ENCODE measurements around the gene TMEM203.

TMEM203 gene

DNA sequence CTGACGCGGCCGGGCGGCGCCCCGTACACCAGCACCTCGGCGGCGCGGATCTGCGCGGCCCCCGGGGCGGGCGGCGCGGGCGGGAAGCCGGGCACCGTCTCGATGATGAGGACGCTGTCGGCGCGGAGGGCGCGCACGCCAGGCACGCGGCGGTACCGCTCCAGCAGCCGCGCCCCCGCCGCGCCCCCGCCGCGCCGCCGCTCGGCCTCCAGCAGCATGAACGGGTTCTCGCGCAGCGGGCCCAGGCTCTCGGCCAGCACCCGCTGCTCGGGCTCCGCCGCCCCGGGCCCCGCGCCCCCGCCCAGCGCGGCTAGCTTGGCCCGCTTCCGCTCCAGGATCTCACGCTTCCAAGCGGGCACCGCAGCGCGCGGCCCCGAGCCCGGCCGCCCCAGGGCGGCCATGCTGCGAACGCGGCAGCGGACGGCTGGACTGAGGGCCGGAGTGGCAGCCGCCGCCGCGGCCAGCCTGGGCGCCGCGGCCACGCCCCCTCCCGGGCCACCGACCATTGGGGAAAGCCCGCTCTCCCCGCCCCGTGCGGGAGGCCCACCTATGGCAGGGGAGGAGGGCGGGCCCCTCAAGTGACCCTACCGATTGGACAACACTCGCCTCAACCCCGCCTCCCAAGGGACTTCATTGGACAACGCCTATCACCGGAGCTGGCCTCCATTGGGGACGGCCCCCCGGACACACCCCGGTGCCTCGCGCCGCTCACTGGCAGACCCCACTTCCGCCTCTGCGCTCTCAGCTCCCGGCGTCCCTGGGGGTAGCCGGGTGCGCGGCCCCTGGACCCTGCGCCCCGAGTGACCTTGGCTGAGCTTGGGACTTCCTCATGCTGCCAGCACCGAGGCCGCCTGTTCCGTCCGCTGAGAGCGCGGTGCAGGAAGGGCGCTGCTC, 4.9 kb downstream of the TMEM203 start, which contains the start of gene TPRN:
TSS of gene TPRN (minus strand) at position 431 of the 894 bp plus-strand sequence. CDS start at position 401, 30 bp downstream.
- peak; percentile 99 for DNase-seq (ENCODE audit: low read depth)
- peak within 1 kb of the TSS; percentile 73 for H3K4me3 ChIP-seq (ENCODE audit: low read depth, low read length)

DNA sequence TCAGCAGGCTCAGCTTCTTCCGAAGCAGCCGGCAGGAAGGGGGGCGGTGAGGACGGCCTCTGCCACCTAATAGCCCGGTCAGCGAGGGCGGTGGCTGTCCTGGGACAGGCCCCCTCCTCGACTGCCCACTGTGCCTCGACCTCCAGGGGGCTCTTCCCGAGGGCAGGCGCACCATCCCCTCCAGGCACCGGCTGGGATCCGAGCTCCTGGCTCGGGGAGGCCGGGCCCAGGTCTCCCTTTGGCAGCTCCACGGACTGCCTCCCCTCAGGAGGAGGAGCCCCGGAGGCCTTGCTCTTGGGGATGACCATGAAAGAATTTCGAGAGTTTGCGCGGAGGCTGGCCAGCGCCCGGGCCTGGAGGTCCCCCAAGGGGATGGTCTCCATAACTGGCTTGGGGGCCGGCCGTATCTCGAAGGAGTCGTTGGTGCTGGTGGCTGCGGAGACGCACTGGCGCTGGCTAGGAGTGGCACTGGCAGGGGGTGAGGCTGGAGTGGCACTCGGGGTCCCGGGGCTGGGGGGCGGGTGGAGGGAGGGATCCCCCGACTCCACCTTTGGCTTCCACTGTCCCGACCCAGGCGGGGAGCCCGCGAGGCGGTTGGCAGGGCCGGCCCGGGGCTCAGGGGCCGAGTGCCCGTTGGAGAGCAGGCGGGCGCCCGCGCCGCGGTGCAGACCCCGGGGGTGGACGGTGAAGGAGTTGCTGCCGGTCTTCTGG, 5.9 kb downstream of the TMEM203 start:
- no peak for DNase-seq (ENCODE audit: low read depth)
- peak overlapping the region; percentile 50 for H3K4me3 ChIP-seq (ENCODE audit: low read depth, low read length)

DNA sequence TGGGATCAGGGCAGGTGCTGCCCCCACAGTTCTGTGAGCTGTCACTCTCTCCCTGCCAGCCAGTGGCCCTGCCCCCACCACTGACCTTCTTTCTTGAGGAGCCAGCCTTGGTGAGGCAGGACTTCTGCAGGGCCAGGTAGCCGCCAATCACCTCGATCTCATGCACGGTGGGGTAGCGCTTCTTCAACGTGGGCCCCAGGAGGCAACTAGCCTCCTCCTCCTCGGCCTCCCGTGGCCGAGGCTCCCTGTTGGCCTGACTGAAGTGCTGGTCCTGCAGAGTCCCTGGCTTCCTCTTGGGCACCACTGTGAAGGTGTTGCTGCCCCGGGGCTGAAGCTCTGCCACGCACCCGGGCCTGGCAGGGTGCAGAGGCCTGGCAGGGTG, 6.6 kb downstream of the TMEM203 start:
- DNase-seq (ENCODE audit: low read depth): no peak
- H3K4me3 ChIP-seq (ENCODE audit: low read depth, low read length): peak overlapping the region; percentile 50

DNA sequence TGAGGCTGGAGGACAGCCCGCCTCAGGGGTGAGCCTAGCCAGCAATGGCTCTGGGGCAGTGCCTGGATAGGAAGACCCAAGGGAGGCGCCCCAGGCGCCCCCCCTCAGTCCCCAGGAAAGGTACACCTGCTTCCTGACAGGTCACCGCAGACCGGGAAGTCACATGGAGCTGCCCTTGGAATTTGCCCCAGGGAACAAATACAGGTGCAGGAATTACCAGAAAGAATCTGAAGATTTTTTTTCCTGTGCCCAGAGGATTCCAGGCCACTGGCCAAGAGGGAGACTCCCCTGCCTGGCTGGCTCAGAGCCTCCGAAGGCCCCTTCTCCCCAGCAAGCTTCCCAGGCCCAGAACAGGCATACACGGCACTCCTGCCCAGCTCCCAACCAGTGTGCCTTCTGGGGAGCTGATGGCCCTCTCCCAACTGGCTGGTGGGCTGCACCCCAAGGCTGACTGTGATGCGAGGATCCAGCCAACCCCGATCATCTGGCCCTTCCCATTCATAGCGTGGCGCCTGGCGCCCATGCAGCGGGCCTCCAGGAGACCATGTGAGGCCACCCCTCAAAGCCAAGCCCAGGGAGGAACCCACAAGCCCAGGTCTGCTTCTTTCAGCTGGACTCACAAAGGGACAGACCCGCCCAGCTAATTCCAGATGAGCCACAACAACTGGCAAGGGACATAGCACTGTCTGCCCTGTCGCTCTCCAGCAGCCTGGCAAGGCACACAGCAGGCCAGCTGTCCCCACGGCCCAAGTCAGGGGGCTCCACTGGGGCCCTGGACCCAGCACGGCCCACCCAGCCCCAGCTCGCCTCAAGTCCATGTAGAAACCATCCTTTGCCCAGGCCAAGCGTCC, 7.2 kb downstream of the TMEM203 start:
- peak overlapping the region; percentile 50 for H3K4me3 ChIP-seq (ENCODE audit: low read depth, low read length)
- DNase-seq (ENCODE audit: low read depth): no peak

DNA sequence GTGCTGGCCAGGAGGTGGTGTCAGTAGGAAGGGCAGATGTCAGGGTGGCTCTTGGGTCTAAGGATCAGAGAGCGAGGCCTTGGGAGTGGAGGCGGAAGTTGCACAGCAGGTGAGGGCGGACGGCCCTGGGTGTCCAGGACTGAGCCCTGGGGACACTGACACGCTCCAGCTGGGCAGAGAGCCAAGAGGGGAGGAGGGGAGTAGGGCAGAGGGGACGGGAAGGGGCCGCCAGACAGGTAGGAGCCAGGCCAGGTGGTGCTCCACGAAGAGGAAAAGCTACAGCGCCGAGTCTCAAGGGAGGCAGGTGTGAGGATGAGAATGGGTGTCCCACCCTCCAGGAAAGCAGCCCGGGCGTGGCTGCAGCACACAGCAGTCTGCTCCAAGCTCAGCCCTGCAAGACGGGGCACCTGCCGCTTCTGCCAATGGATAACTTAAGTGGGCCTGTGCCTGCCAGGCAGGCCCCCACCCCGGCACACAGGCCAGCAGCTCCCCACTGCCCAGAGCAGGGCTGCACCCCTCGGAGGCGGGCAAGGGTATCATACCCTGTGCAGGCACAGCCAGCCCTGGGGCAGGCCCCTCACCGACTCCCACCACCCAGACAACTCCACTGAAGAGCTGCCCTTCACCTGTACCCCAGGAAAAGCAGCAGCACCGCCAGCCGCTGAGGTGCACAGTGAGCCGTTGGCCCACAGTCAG, 9.8 kb downstream of the TMEM203 start:
- H3K4me3 ChIP-seq (ENCODE audit: low read depth, low read length): no peak overlapping the region

DNA sequence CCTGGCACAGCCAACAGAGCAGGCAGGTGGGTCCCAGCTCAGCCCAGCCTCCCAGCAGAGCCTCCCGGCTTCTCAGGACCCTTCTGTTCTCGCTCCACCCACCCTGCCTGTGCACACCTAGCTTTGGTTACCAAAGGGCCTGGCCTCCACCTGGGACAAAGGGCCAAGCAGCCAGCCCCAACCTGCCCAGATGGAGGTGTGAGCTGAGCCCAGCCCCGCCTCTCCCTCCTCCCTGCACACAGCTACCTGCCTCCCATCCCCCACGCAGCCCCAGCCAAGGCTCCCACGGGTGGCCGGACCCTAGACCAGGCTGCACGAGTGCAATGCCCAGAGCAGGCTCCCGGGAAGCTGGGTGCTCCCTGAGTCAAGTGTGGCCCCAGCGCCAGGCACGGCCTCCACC, 10.5 kb downstream of the TMEM203 start:
- H3K4me3 ChIP-seq (ENCODE audit: low read depth, low read length): no peak overlapping the region
- no peak for DNase-seq (ENCODE audit: low read depth)

More for the DNA sequence above, 9.8 kb downstream of the TMEM203 start:
- no peak for DNase-seq (ENCODE audit: low read depth)

DNA sequence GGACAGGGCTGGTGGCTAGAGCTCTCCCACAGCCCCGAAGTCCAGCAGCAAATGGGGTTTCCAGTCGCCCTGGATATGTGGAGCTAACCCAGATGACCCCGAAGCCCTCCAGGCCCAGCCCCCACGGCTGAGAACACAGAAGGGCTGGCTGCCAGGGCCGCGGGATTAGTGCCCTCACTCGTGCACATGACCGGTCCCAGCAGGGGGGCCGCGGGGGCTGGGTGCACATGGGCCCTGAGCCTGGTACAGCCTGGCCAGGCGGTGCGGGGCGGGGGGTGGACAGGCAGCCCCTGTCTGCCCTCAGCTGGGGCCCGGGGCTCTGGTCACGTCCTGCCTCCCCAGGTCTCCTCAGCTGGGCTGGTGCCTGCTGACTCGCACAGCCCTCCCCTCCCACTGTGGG, 11.1 kb downstream of the TMEM203 start:
- H3K4me3 ChIP-seq (ENCODE audit: low read depth, low read length): no peak overlapping the region
- no peak for DNase-seq (ENCODE audit: low read depth)

DNA sequence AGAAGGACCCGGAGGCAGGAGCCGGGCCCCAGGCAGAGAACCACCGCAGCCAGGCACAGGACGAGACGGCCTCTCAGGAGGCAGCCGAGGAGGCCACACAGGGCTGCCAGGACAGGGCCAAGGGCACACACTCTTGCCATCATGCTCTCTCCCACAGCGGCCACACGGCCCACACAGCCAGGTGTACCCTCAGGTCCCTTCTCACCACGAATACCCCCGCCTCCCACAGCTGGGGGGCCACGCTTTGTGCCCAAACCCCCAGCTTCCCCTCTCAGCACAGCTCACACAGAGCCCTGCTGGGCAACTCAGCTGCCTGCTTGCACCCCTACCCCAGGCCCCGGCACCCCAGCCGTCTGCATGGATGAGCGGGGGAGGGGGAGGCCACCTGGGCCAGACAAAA, 11.7 kb downstream of the TMEM203 start:
- DNase-seq (ENCODE audit: low read depth): no peak
- no peak overlapping the region for H3K4me3 ChIP-seq (ENCODE audit: low read depth, low read length)

DNA sequence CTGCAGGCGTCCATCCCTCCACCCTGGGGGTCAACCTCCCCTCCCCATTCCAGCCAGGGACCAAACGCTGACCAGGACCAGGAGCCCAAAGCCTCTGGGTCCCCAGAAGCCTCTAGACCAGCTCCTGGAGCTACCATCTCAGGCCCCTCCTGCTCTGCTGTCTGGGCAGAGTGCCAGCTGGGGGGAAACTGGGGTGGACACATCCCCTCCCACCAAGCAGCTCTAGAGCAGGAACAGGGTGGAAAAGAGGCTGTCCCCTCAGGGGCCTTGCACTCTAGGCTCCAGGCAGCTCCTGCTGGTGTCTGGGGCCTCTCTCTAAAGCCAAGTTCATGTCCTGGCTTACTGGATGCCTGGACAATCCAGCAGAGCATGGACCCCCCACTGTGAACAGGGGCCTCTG, 12.6 kb downstream of the TMEM203 start:
- DNase-seq (ENCODE audit: low read depth): no peak
- no peak overlapping the region for H3K4me3 ChIP-seq (ENCODE audit: low read depth, low read length)

DNA sequence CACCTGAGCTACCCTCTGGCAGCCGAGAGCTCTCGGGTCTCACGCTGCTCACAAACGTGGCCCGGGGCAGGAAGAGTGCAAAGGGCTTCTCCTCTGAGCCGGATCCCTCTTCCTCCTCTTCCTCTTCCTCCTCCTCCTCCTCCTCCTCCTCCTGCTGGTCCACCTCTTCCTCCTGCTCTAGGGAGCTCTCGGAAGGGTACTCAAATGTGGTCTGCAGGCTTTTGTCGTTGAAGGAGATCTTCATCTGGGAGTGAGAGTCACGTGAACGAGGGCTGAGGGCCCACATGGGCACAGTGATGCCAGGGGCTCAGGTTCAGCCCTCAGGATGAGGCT, 13.0 kb downstream of the TMEM203 start:
- H3K4me3 ChIP-seq (ENCODE audit: low read depth, low read length): no peak overlapping the region

DNA sequence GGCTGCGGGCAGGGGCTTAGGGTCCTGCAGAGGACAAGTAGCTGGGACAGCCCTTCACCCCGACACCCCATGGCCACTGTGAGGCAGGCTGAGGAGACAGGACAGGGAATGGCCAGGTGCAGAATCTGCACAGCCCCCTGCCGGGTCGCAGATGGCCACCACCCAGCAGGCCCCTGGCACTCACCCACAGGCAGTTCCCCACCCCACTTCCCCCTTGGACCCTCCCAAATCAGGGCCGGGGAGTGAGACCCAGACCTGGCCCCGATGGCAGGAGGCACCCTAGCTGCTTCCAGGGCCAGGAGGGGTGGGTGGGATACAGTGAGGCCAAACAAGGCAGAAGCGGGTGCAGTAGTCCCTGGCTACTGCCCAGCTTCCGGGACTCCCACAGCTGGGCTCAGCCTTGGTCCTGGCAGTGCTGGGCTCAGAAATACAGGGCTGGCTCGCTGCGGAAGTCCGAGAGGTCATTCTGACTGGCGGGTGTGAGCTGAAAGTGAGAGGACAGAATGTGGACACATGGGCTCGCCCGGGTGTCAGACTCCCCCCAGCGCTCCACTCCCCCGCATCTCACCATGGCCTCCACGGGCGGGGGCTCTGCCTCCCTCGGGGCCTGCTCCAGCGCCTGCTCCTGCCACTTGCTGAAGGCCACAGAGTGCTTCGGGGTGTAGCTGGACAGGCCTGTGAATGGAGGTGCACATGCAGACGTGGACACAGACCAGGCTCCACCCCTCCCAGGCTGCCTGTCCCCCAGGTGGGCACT, 13.6 kb downstream of the TMEM203 start:
- DNase-seq (ENCODE audit: low read depth): no peak
- H3K4me3 ChIP-seq (ENCODE audit: low read depth, low read length): no peak overlapping the region

More for the DNA sequence above, 13.0 kb downstream of the TMEM203 start:
- DNase-seq (ENCODE audit: low read depth): no peak

DNA sequence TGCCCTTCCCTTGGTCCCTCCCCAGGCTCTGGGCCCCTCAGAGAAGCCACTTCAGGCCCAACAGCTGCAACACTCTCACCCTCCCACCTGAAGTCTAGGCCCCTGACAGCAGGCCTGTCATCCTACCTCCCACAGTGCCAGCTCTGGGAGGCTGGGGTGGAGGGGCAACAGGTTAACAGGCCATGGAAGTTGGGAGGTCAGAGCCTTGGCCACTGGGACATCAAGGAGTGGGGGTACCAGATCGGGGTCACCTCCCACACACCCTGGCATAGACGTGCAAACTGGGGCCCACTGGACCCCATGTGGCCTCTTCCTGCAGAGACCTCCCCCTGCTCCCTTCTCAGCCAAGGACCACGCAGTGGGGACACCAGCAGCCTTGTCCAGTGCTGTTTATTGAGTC, 14.2 kb downstream of the TMEM203 start:
- no peak overlapping the region for H3K4me3 ChIP-seq (ENCODE audit: low read depth, low read length)

DNA sequence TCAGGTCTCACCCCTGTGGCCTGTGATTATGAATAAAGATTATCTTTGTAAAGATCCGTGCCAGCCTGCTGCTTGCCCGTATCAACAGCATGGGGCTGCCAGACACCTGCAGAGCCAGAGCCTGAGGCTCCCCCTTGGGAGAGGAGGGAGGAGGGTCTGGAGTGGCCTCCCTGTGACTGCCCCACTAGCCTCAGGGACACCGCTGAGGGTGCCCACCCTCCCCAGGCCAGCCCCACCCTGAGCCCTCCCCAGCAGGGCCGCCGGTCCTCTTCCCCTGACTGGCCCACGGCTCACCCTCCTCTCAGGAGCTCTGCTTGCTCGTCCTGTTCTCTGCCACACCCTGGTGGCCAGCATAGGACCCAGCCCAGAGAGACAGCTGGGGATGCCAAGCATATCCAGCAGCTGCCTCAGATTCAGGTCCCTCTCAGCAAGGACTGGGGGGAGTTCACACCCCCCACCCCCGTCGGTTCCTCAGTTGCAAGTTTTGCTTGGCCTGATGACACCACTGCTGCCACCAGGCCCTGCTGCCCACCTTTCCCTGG, 15.1 kb downstream of the TMEM203 start:
- no peak overlapping the region for H3K4me3 ChIP-seq (ENCODE audit: low read depth, low read length)
- DNase-seq (ENCODE audit: low read depth): no peak

More for the DNA sequence above, 14.2 kb downstream of the TMEM203 start:
- DNase-seq (ENCODE audit: low read depth): no peak

DNA sequence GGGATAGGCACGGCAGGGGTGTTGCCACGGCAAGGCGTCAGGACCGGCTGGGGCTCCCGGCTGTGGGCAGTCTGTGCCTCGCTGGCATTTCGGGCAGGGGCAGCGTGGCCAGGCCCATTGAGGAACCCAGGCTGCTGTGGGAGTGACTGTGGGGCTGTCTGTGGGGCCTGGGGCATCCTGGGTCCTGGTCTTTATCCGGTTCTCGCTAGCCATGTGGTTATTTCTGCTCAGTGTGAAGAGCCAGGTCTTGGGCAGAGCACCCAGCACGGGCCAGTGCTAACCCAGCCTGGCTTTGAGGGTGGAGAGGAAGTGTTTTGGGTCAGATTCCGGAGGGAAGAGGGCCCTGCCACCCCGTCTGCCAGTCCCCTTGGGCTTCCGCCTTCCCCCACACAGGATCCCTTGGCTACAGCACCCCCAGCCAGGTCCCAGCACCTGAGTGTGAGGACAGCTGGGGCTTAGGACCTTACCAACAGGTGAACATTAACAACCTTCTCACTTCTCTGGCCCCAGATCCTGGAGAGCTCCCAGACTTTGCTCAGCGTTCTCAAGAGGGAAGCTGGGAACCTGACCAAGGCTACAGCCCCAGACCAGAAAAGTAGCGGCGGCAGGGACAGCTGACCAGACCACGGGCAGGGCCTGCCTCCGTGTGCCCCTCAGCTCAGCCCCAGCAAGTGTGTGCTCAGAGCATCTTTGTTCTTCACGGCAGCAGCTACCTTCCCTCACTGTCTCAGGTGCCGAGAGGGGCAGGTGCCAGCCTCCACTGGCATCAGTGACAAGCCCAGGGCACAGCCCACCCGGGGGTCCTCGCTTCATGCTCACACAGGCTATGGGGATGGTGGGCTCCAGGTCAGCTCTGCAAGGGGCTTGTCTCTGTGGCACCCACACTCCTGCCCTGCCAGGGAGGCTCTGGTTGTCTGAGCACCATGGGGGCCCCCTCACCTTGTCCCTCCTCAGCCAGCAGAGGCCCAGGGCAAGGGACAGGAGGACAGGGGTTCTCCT, 15.9 kb downstream of the TMEM203 start:
- peak overlapping the region; percentile 98 for H3K4me3 ChIP-seq (ENCODE audit: low read depth, low read length)
- DNase-seq (ENCODE audit: low read depth): no peak

DNA sequence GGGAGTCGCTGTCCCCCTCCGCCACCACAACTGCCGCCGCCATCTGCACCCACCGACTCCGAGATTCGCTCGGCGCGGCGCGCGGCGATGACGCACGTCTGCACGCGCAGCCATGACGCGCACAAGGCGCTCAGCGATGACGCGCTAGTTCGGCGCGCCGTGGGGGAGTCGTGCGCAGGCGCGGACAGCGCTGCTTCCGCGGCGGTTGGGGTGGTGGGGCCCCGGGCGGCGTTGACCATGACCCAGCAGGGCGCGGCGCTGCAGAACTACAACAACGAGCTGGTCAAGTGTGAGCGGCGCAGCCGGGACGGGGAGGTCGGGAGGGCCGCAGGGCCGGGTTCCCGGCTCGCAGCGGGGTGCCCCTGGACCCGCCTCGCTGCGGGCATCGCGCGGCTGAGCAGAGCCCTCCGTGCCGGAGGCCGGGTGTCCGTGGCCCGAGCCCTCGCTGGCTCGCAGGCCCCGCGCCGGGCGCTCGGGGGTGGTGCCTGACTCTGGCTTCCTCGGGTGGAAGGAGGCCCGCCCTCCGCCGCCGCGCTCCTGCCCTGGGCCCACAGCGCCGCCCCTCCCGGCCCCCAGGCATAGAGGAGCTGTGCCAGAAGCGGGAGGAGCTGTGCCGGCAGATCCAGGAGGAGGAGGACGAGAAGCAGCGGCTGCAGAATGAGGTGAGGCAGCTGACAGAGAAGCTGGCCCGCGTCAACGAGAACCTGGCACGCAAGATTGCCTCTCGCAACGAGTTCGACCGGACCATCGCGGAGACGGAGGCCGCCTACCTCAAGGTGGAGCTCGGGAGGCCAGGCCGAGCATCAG, 16.8 kb downstream of the TMEM203 start, which contains the start of the genes ANAPC2 and SSNA1:
TSS of gene ANAPC2 (minus strand) at position 71 of the 807 bp plus-strand sequence. CDS start at position 43, 28 bp downstream.
TSS of gene SSNA1 (plus strand) at position 187 of the 807 bp plus-strand sequence. CDS start at position 238, 51 bp downstream.
- peak; percentile 78 for DNase-seq (ENCODE audit: low read depth)
- peak within 1 kb of the TSS; percentile 98 for H3K4me3 ChIP-seq (ENCODE audit: low read depth, low read length)

DNA sequence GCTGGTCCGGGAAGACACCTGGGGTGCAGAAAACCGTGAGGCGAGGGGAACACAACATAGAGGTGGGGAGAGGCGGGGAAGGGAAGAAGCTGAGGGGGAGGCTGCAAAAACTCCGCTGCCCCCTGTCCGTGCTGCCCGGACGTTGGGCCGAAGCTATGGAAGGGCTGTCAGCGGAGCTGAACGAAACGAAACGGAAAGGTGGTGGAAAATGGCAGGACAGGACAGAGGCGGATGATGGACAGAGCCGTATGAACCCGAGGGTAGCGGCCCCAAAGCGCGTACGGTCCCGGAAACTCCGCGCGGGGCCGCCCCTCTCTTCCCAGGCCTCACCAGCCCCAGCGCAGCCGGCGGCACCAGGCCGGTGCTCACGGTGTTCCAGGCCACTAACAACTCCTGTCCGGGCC, 17.4 kb downstream of the TMEM203 start:
- DNase-seq (ENCODE audit: low read depth): no peak
- H3K4me3 ChIP-seq (ENCODE audit: low read depth, low read length): peak overlapping the region; percentile 98
